K562 (cell line): ENCODE results near the gene DHDDS. TPM values are rescaled to one million over a fixed set of nuclear protein-coding genes. Genes with fewer than 3 reads are reported as not detected.

Experiments
- BCOR ChIP-seq: fragments of 450-650 bp; IDR thresholded peaks from 2 replicates; pipeline ENCODE4 v1.6.1; 2016
- FOXK1 ChIP-seq: sonication (generic); formaldehyde crosslinking; IDR thresholded peaks from 2 replicates; pipeline ENCODE4 v1.8.0; 2022; ENCODE audit warnings: missing genetic modification reagents, mild to moderate bottlenecking, borderline replicate concordance
- MCM2 ChIP-seq: fragments of 450-650 bp; IDR thresholded peaks from 2 replicates; pipeline ENCODE4 v1.6.1; 2017; ENCODE audit warnings: low read depth, mild to moderate bottlenecking
- NR2F6 ChIP-seq: fragments of 450-650 bp; formaldehyde crosslinking; IDR thresholded peaks from 2 replicates; pipeline ENCODE4 v1.4.0; 2020; ENCODE audit warnings: mild to moderate bottlenecking
- XRCC5 ChIP-seq: fragments of 200-400 bp; formaldehyde crosslinking; IDR thresholded peaks from 2 replicates; pipeline ENCODE4 v1.6.1; 2017; ENCODE audit warnings: low read depth, mild to moderate bottlenecking, low read length
- YBX1 ChIP-seq: fragments of 450-650 bp; IDR thresholded peaks from 2 replicates; pipeline ENCODE4 v1.7.1; 2016; ENCODE audit warnings: mild to moderate bottlenecking
- ZBTB40 ChIP-seq, 2 experiments: fragments of 450-650 bp in 1 of 2; sonication (generic) in 1 of 2; formaldehyde crosslinking in 1 of 2; IDR thresholded peaks; 2 replicates each; pipeline versions ENCODE4 v1.7.1 to v1.9.0; 2016 to 2022; ENCODE audit warnings: inconsistent platforms in 1 of 2, mild to moderate bottlenecking in 1 of 2, missing genetic modification reagents in 1 of 2
- ZBTB49 ChIP-seq: sonication (generic); formaldehyde crosslinking; IDR thresholded peaks from 2 replicates; pipeline ENCODE4 v1.8.0; 2022; ENCODE audit warnings: missing genetic modification reagents, mild to moderate bottlenecking, borderline replicate concordance
- ZBTB7A ChIP-seq: IDR thresholded peaks from 2 replicates; pipeline ENCODE4 v1.6.1; 2011; ENCODE audit warnings: low read depth, mild to moderate bottlenecking, low read length, moderate library complexity, borderline replicate concordance; ENCODE audit not compliant: control insufficient read depth
- polyA plus RNA-seq, 8 experiments: library from polyadenylated mRNA; depleted of rRNA in 4 of 8; stranded (reverse) in 5 of 8; unstranded in 3 of 8; fragments of >200 nt; fragmentation: Nextera tagmentation in 2 of 8; fragmentation: Illumina TruSeq in 1 of 8; extraction: Ambion mirVana in 2 of 8; extraction: Trizol in 1 of 8; gene quantifications; 2 replicates each; pipeline versions ENCODE4 v1.2.1 to v1.2.3, GENCODE V29; 2011 to 2014; ENCODE audit warnings: inconsistent platforms in 1 of 8, missing spikeins in 1 of 8
- total RNA-seq, 7 experiments: library from RNA; depleted of rRNA in 6 of 7; stranded (reverse); fragments of >200 nt in 6 of 7; fragmentation: Illumina TruSeq in 2 of 7; extraction: Trizol in 2 of 7; gene quantifications; 2 replicates each; pipeline versions ENCODE4 v1.2.1 to v1.2.3, GENCODE V29; 2011 to 2021; ENCODE audit warnings: low replicate concordance in 1 of 7
- TF ChIP-seq, protein P1 (sequence below): sonication (generic); formaldehyde crosslinking; IDR thresholded peaks from 2 replicates; pipeline ENCODE4 v1.8.0; 2022; ENCODE audit warnings: mild to moderate bottlenecking, missing genetic modification reagents, borderline replicate concordance
- TF ChIP-seq, protein P2 (sequence below): fragments of 250-450 bp; sonication (Bioruptor Pico); IDR thresholded peaks from 2 replicates; pipeline ENCODE4 v1.5.0; 2021

The DHDDS gene
- total and polyA plus RNA-seq, 9 of the 15 experiments (the other 6 are each of a cell fraction or from before 2014, with no cell fraction given) = 33.3 to 55.0 (median 44.3) TPM

DNA sequence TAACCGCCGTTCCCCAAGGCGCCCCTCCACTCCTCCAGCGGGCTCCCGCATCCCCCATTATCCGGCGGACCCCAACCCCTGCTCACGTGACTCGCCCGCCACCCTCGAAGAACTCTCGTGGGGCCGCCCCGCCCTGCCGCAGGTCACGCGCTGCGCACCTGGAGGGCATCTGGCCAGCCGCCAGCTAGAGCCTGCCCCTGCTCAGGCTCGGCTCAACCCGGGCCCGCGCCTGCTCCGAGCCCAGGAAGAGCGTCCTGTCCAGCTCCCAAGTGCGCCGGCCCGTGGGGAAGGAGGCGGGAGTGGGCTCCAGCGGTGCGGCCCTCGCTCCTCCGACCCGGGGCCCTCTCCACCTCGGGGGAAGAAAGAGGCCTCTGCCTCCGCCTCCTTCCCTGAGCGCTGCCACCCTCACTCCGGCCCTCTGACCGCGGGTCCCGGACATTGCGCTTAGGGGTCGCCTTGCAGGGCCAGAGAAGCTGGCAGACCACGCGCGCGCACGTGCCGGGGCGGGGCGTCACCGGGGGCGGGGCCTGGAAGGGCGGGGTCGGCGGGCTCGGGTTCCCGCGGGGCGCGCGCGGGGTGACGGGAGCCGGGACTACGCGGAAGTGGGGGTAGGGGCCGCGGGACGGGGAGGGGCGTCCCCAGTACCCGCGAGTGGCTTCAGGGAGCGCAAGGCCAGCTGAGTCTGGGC is 68.5 kb downstream of the DHDDS start (continued):
- TF ChIP-seq, protein P1, sequence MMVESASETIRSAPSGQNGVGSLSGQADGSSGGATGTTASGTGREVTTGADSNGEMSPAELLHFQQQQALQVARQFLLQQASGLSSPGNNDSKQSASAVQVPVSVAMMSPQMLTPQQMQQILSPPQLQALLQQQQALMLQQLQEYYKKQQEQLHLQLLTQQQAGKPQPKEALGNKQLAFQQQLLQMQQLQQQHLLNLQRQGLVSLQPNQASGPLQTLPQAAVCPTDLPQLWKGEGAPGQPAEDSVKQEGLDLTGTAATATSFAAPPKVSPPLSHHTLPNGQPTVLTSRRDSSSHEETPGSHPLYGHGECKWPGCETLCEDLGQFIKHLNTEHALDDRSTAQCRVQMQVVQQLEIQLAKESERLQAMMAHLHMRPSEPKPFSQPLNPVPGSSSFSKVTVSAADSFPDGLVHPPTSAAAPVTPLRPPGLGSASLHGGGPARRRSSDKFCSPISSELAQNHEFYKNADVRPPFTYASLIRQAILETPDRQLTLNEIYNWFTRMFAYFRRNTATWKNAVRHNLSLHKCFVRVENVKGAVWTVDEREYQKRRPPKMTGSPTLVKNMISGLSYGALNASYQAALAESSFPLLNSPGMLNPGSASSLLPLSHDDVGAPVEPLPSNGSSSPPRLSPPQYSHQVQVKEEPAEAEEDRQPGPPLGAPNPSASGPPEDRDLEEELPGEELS (CRISPR knock-in tag) = peak; percentile 95; the same call in 1 of the 2 replicates
- TF ChIP-seq MCM2 = no peak
- no peak for TF ChIP-seq NR2F6 (CRISPR knock-in tag)
- TF ChIP-seq ZBTB49 (CRISPR knock-in tag) = no peak
- TF ChIP-seq BCOR = peak; percentile 77
- TF ChIP-seq YBX1 = no peak
- TF ChIP-seq FOXK1 (CRISPR knock-in tag) = 0 out of 2 replicates have a peak, but pooled peaks have one; percentile 72
- TF ChIP-seq ZBTB40 (IDR thresholded peaks at IDR 0.05) = no peak; the same call in 1 of the 2 replicates
- TF ChIP-seq ZBTB40 (CRISPR knock-in tag; IDR thresholded peaks at IDR 0.05) = no peak
- TF ChIP-seq, protein P2, sequence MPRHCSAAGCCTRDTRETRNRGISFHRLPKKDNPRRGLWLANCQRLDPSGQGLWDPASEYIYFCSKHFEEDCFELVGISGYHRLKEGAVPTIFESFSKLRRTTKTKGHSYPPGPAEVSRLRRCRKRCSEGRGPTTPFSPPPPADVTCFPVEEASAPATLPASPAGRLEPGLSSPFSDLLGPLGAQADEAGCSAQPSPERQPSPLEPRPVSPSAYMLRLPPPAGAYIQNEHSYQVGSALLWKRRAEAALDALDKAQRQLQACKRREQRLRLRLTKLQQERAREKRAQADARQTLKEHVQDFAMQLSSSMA (CRISPR knock-in tag) = peak; percentile 83
- TF ChIP-seq ZBTB7A = peak; percentile 27
- no peak; the same call in 1 of the 2 replicates for TF ChIP-seq XRCC5
